NCI-H1694 treated with DMSO at 0.1 percent for 48 hours (cell line): ENCODE measurements around the gene PSME3IP1.

Experiments used
- DNase-seq: peaks from one replicate; lab custom pipeline; 2025; lab: John Stamatoyannopoulos, UW

PSME3IP1 gene

GRCh38 chr16:57144027-57144426, 41.8 kb downstream of the PSME3IP1 start:
- no peak for DNase-seq

- no peak for DNase-seq
Observed at GRCh38 chr16:57143149-57143921, 42.5 kb downstream of the PSME3IP1 start.

- DNase-seq = no peak
Observed at GRCh38 chr16:57141822-57142631, 43.8 kb downstream of the PSME3IP1 start.

GRCh38 chr16:57140931-57141668, 44.7 kb downstream of the PSME3IP1 start:
- DNase-seq = no peak

- DNase-seq = no peak
Observed at GRCh38 chr16:57138281-57138935, 47.4 kb downstream of the PSME3IP1 start.

GRCh38 chr16:57137566-57138273, 48.1 kb downstream of the PSME3IP1 start:
- DNase-seq = no peak

- DNase-seq = no peak
Observed at GRCh38 chr16:57137043-57137442, 48.8 kb downstream of the PSME3IP1 start.

GRCh38 chr16:57134982-57135381, 50.9 kb downstream of the PSME3IP1 start:
- no peak for DNase-seq

- no peak for DNase-seq
Observed at GRCh38 chr16:57133886-57134285, 52.0 kb downstream of the PSME3IP1 start.

- no peak for DNase-seq
Observed at GRCh38 chr16:57133031-57133430, 52.8 kb downstream of the PSME3IP1 start.

GRCh38 chr16:57132470-57132869, 53.4 kb downstream of the PSME3IP1 start:
- no peak for DNase-seq

- DNase-seq = no peak
Observed at GRCh38 chr16:57131351-57131970, 54.4 kb downstream of the PSME3IP1 start.

- no peak for DNase-seq
Observed at GRCh38 chr16:57130950-57131321, 54.9 kb downstream of the PSME3IP1 start.

- no peak for DNase-seq
Observed at GRCh38 chr16:57128771-57129389, 57.0 kb downstream of the PSME3IP1 start.

- DNase-seq = no peak
Observed at GRCh38 chr16:57127836-57128235, 58.0 kb downstream of the PSME3IP1 start.

GRCh38 chr16:57127037-57127763, 58.6 kb downstream of the PSME3IP1 start:
- no peak for DNase-seq

- no peak for DNase-seq
Observed at GRCh38 chr16:57126411-57126810, 59.4 kb downstream of the PSME3IP1 start.

- DNase-seq = no peak
Observed at GRCh38 chr16:57125969-57126368, 59.9 kb downstream of the PSME3IP1 start.

GRCh38 chr16:57125376-57125775, 60.5 kb downstream of the PSME3IP1 start:
- no peak for DNase-seq
